ENCODE measurements around the gene GABRP. TPM values are rescaled to one million over a fixed set of nuclear protein-coding genes. Genes with fewer than 3 reads are reported as not detected.
"Not testable (repeated sequence)": the region's sequence is repeated elsewhere in the genome, so short reads cannot be mapped to it uniquely, and the experiment has no call there.

Gene GABRP
- total RNA-seq, 1 experiment from 2014 or later, result 2.2 TPM

GRCh38 chr5:170795154-170795553 lies 11.6 kb downstream of the GABRP start:
- Histone ChIP-seq H3K4me3 (ENCODE audit: insufficient read depth, low read depth, low read length) (no peak overlapping the region), H3K36me3 (replicated peaks; ENCODE audit: control insufficient read depth, insufficient read depth, low read length) (no peaks in the 10 kb centered on the region), H3K27me3 (ENCODE audit: control insufficient read depth, insufficient read depth, low read length) (no peaks in the 10 kb centered on the region)
- no peak for DNase-seq

- H3K27me3 ChIP-seq (ENCODE audit: control insufficient read depth, insufficient read depth, low read length), result no peaks in the 10 kb centered on the region
- no peak for DNase-seq
- no peaks in the 10 kb centered on the region for H3K36me3 ChIP-seq (replicated peaks; ENCODE audit: control insufficient read depth, insufficient read depth, low read length)
- H3K4me3 ChIP-seq (ENCODE audit: insufficient read depth, low read depth, low read length), result no peak overlapping the region
Observed at GRCh38 chr5:170805666-170806065, 22.1 kb downstream of the GABRP start.

GRCh38 chr5:170809551-170809950 lies 26.0 kb downstream of the GABRP start:
- H3K36me3 ChIP-seq (replicated peaks; ENCODE audit: control insufficient read depth, insufficient read depth, low read length), result no peaks in the 10 kb centered on the region
- no peak overlapping the region for H3K4me3 ChIP-seq (ENCODE audit: insufficient read depth, low read depth, low read length)
- no peaks in the 10 kb centered on the region for H3K27me3 ChIP-seq (ENCODE audit: control insufficient read depth, insufficient read depth, low read length)
- DNase-seq, result peak; percentile 59

- no peak for DNase-seq
- H3K4me3 ChIP-seq (ENCODE audit: insufficient read depth, low read depth, low read length), result no peak overlapping the region
- H3K36me3 ChIP-seq (replicated peaks; ENCODE audit: control insufficient read depth, insufficient read depth, low read length), result no peaks in the 10 kb centered on the region
- H3K27me3 ChIP-seq (ENCODE audit: control insufficient read depth, insufficient read depth, low read length), result no peaks in the 10 kb centered on the region
Observed at GRCh38 chr5:170811719-170812118, 28.2 kb downstream of the GABRP start.

GRCh38 chr5:170813231-170813630 lies 29.7 kb downstream of the GABRP start:
- no peaks in the 10 kb centered on the region for H3K27me3 ChIP-seq (ENCODE audit: control insufficient read depth, insufficient read depth, low read length)
- DNase-seq, result no peak
- H3K36me3 ChIP-seq (replicated peaks; ENCODE audit: control insufficient read depth, insufficient read depth, low read length), result no peaks in the 10 kb centered on the region
- H3K4me3 ChIP-seq (ENCODE audit: insufficient read depth, low read depth, low read length), result no peak overlapping the region

- H3K27me3 ChIP-seq (ENCODE audit: control insufficient read depth, insufficient read depth, low read length), result no peaks in the 10 kb centered on the region
- no peak overlapping the region for H3K4me3 ChIP-seq (ENCODE audit: insufficient read depth, low read depth, low read length)
- no peak for DNase-seq
- no peaks in the 10 kb centered on the region for H3K36me3 ChIP-seq (replicated peaks; ENCODE audit: control insufficient read depth, insufficient read depth, low read length)
Observed at GRCh38 chr5:170817195-170817594, 33.7 kb downstream of the GABRP start.

GRCh38 chr5:170818232-170818631 lies 34.7 kb downstream of the GABRP start:
- no peaks in the 10 kb centered on the region for H3K27me3 ChIP-seq (ENCODE audit: control insufficient read depth, insufficient read depth, low read length)
- DNase-seq, result no peak
- H3K36me3 ChIP-seq (replicated peaks; ENCODE audit: control insufficient read depth, insufficient read depth, low read length), result no peaks in the 10 kb centered on the region
- H3K4me3 ChIP-seq (ENCODE audit: insufficient read depth, low read depth, low read length), result no peak overlapping the region

GRCh38 chr5:170819824-170820223 lies 36.3 kb downstream of the GABRP start:
- Histone ChIP-seq H3K4me3 (ENCODE audit: insufficient read depth, low read depth, low read length) (no peak overlapping the region), H3K36me3 (replicated peaks; ENCODE audit: control insufficient read depth, insufficient read depth, low read length) (no peaks in the 10 kb centered on the region), H3K27me3 (ENCODE audit: control insufficient read depth, insufficient read depth, low read length) (no peaks in the 10 kb centered on the region)
- DNase-seq, result no peak

GRCh38 chr5:170821257-170821800 lies 37.8 kb downstream of the GABRP start:
- Histone ChIP-seq H3K36me3 (replicated peaks; ENCODE audit: control insufficient read depth, insufficient read depth, low read length) (no peaks in the 10 kb centered on the region), H3K27me3 (ENCODE audit: control insufficient read depth, insufficient read depth, low read length) (no peaks in the 10 kb centered on the region), H3K4me3 (ENCODE audit: insufficient read depth, low read depth, low read length) (no peak overlapping the region)
- no peak for DNase-seq

GRCh38 chr5:170826117-170826516 lies 42.6 kb downstream of the GABRP start:
- DNase-seq, result no peak
- Histone ChIP-seq H3K4me3 (ENCODE audit: insufficient read depth, low read depth, low read length) (no peak overlapping the region), H3K27me3 (ENCODE audit: control insufficient read depth, insufficient read depth, low read length) (no peaks in the 10 kb centered on the region), H3K36me3 (replicated peaks; ENCODE audit: control insufficient read depth, insufficient read depth, low read length) (no peaks in the 10 kb centered on the region)

- DNase-seq, result no peak
- H3K27me3 ChIP-seq (ENCODE audit: control insufficient read depth, insufficient read depth, low read length), result no peaks in the 10 kb centered on the region
- H3K4me3 ChIP-seq (ENCODE audit: insufficient read depth, low read depth, low read length), result no peak overlapping the region
- no peaks in the 10 kb centered on the region for H3K36me3 ChIP-seq (replicated peaks; ENCODE audit: control insufficient read depth, insufficient read depth, low read length)
Observed at GRCh38 chr5:170832241-170832640, 48.7 kb downstream of the GABRP start.

GRCh38 chr5:170833981-170834380 lies 50.5 kb downstream of the GABRP start:
- DNase-seq; H3K27me3 ChIP-seq (ENCODE audit: control insufficient read depth, insufficient read depth, low read length); H3K36me3 ChIP-seq (replicated peaks; ENCODE audit: control insufficient read depth, insufficient read depth, low read length); H3K4me3 ChIP-seq (ENCODE audit: insufficient read depth, low read depth, low read length): not testable (repeated sequence)

- Histone ChIP-seq H3K36me3 (replicated peaks; ENCODE audit: control insufficient read depth, insufficient read depth, low read length) (no peaks in the 10 kb centered on the region), H3K4me3 (ENCODE audit: insufficient read depth, low read depth, low read length) (no peak overlapping the region), H3K27me3 (ENCODE audit: control insufficient read depth, insufficient read depth, low read length) (no peaks in the 10 kb centered on the region)
- DNase-seq, result no peak
Observed at GRCh38 chr5:170836226-170836625, 52.7 kb downstream of the GABRP start.

GRCh38 chr5:170843870-170844269 lies 60.3 kb downstream of the GABRP start:
- Histone ChIP-seq H3K4me3 (ENCODE audit: insufficient read depth, low read depth, low read length) (no peak overlapping the region), H3K27me3 (ENCODE audit: control insufficient read depth, insufficient read depth, low read length) (no peaks in the 10 kb centered on the region), H3K36me3 (replicated peaks; ENCODE audit: control insufficient read depth, insufficient read depth, low read length) (no peaks in the 10 kb centered on the region)
- no peak for DNase-seq

GRCh38 chr5:170844651-170845050 lies 61.1 kb downstream of the GABRP start:
- no peaks in the 10 kb centered on the region for H3K27me3 ChIP-seq (ENCODE audit: control insufficient read depth, insufficient read depth, low read length)
- no peak overlapping the region for H3K4me3 ChIP-seq (ENCODE audit: insufficient read depth, low read depth, low read length)
- DNase-seq, result no peak
- H3K36me3 ChIP-seq (replicated peaks; ENCODE audit: control insufficient read depth, insufficient read depth, low read length), result no peaks in the 10 kb centered on the region

GRCh38 chr5:170846416-170846815 lies 62.9 kb downstream of the GABRP start:
- Histone ChIP-seq H3K27me3 (ENCODE audit: control insufficient read depth, insufficient read depth, low read length) (no peaks in the 10 kb centered on the region), H3K36me3 (replicated peaks; ENCODE audit: control insufficient read depth, insufficient read depth, low read length) (no peaks in the 10 kb centered on the region), H3K4me3 (ENCODE audit: insufficient read depth, low read depth, low read length) (no peak overlapping the region)
- DNase-seq, result no peak
